Type B pancreatic cell (in vitro differentiated cells): Measurements from ENCODE around the gene SPDYC. TPM values are rescaled to one million over a fixed set of nuclear protein-coding genes. Genes with fewer than 3 reads are reported as not detected.
A peak's percentile ranks its signal among the peaks of the same experiment; 100 is the strongest.
"Not testable (repeated sequence)": the region's sequence is repeated elsewhere in the genome, so short reads cannot be mapped to it uniquely, and the experiment has no call there.

Experiments
- DNase-seq: peaks from one replicate; pipeline ENCODE4 v3.0.0; 2021; ENCODE audit warnings: mixed read lengths; ENCODE audit not compliant: unreplicated experiment; ENCODE audit errors: extremely low spot score
- H3K27ac Mint-ChIP-seq: 2 replicates; pipeline ENCODE4 v1.8.0; 2021; ENCODE audit warnings: mild to moderate bottlenecking, mixed read lengths
- H3K27me3 Mint-ChIP-seq: 2 replicates; pipeline ENCODE4 v1.8.0; 2021; ENCODE audit warnings: mixed read lengths
- H3K36me3 Mint-ChIP-seq: 2 replicates; pipeline ENCODE4 v1.8.0; 2021; ENCODE audit warnings: mixed read lengths
- H3K4me1 Mint-ChIP-seq: one replicate; pipeline ENCODE4 v1.8.0; 2021; ENCODE audit warnings: mixed read lengths; ENCODE audit not compliant: unreplicated experiment
- H3K4me3 Mint-ChIP-seq: 2 replicates; pipeline ENCODE4 v1.8.0; 2021; ENCODE audit warnings: mild to moderate bottlenecking, mixed read lengths
- H3K9me3 Mint-ChIP-seq: 2 replicates; pipeline ENCODE4 v1.8.0; 2021; ENCODE audit warnings: mixed read lengths
- CTCF ChIP-seq: fragments of 200-600 bp; sonication (generic); conservative IDR thresholded peaks from 2 replicates; pipeline ENCODE4 v1.5.0; 2021; ENCODE audit warnings: antibody characterized with exemption, mild to moderate bottlenecking
- total RNA-seq: library from RNA; stranded (reverse); gene quantifications from 2 replicates; pipeline ENCODE4 v1.2.1, GENCODE V29; 2021; ENCODE audit warnings: low replicate concordance

Gene SPDYC
- total RNA-seq, 1 donor from 2014 or later = not detected

DNA sequence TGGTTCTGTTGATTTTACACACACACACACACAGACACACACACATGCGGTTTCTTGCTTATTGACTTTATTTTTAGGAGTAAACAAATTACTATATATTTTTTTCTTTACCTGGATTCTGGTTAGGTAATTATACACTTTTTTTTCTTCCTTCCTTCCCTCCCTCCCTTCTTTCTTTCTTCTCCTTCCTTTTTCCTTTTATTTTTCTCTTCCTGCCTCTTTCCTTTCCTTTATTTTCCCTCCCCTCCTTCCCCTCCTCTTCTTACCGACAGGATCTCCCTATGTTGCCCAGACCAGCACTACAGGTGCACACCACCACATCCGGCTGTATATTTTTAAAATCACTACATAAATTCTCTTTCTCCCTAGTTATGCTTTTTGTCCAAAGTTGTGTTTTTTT is 3.1 kb upstream of the SPDYC start:
- H3K9me3 Mint-ChIP-seq = no peaks in the 10 kb centered on the region
- H3K27me3 Mint-ChIP-seq = no peaks in the 10 kb centered on the region
- H3K4me3 Mint-ChIP-seq = no peak overlapping the region
- no peak overlapping the region for H3K27ac Mint-ChIP-seq
- no peak for TF ChIP-seq CTCF
- H3K4me1 Mint-ChIP-seq = no peaks in the 10 kb centered on the region
- no peaks in the 10 kb centered on the region for H3K36me3 Mint-ChIP-seq
- no peak for DNase-seq

- DNase-seq = no peak
- H3K36me3 Mint-ChIP-seq = no peaks in the 10 kb centered on the region
- no peak overlapping the region for H3K4me3 Mint-ChIP-seq
- no peaks in the 10 kb centered on the region for H3K4me1 Mint-ChIP-seq
- no peak for TF ChIP-seq CTCF
- no peak overlapping the region for H3K27ac Mint-ChIP-seq
- H3K27me3 Mint-ChIP-seq = no peaks in the 10 kb centered on the region
- no peaks in the 10 kb centered on the region for H3K9me3 Mint-ChIP-seq
These were observed 2.4 kb upstream of the SPDYC start for GRCh38 chr11:65167656-65168055.

DNA sequence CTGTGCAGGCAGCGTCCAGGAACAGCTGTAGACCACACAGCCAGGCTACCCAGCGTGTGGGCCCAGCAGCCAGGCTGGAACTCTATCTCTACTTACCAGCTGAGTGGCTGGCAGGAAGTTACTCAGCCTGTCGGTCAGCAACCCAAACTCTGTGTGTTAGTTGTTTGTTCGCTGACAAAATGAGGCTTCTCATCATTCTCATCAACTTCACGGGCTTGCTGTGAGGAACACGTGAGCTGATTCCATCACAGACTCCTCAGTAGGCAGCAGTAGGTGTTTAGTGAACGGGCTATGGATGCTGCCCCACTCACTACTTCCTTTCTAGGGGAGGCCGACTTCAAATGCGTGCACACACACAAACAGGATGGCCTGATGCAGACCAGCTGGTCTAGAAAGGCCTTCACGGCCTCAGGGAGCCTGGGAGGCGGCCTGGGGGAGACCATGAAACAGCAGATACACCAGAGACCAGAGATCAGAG is 830 bp upstream of the SPDYC start:
- TF ChIP-seq CTCF = no peak
- Mint-ChIP-seq H3K27ac (no peak overlapping the region), H3K4me1 (no peaks in the 10 kb centered on the region), H3K9me3 (no peaks in the 10 kb centered on the region), H3K27me3 (no peaks in the 10 kb centered on the region), H3K4me3 (no peak overlapping the region), H3K36me3 (no peaks in the 10 kb centered on the region)
- DNase-seq = no peak

- H3K27ac Mint-ChIP-seq = no peak overlapping the region
- H3K4me3 Mint-ChIP-seq = no peak overlapping the region
- H3K27me3 Mint-ChIP-seq = no peaks in the 10 kb centered on the region
- H3K36me3 Mint-ChIP-seq = no peaks in the 10 kb centered on the region
- no peaks in the 10 kb centered on the region for H3K4me1 Mint-ChIP-seq
- TF ChIP-seq CTCF = no peak
- DNase-seq = no peak
- H3K9me3 Mint-ChIP-seq = no peaks in the 10 kb centered on the region
These were observed 2.6 kb downstream of the SPDYC start for GRCh38 chr11:65172600-65172999.

GRCh38 chr11:65174571-65175010 is 4.6 kb downstream of the SPDYC start:
- not testable (repeated sequence) for H3K4me1 Mint-ChIP-seq, H3K27me3 Mint-ChIP-seq, H3K27ac Mint-ChIP-seq, H3K36me3 Mint-ChIP-seq, H3K9me3 Mint-ChIP-seq
- peak; percentile 66 for DNase-seq
- peak overlapping the region; percentile 49 for H3K4me3 Mint-ChIP-seq

DNA sequence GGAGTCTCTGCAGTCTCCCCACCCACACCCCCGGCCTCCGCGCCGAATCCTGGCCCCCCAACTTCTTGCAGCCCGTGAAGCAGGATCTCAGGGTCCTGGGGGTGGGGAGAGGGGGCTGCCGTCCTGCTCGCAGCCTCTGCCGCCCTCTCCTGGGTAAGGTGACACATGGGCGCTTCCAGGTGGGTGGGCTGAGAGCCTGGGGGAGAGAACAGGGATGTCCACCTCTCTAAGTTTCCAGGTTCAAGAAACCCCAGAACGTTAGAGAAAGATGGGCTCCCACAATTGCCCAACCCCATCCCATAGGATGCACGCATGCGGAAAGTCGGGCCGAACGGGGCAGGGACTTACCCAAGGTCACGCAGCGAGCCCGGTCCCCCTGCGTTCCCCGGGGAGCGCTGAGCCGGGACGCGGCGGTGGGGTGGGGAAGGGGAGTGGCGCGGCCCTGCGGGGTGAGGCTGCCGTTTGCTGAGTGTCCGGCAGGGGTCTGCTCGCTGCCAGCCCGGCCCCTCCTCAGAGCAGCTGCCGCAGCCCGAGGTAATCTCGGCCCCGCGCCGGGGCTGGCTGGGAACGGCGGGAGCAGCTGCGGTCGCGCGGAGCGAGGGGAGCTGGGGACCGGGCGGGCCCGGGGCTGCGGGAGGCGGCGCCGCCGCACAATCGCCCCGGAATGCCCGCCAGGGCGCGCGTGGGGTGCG is 11.0 kb downstream of the SPDYC start:
- DNase-seq = peak; percentile 89
- H3K9me3 Mint-ChIP-seq = no peaks in the 10 kb centered on the region
- no peaks in the 10 kb centered on the region for H3K27me3 Mint-ChIP-seq
- H3K4me3 Mint-ChIP-seq = peak overlapping the region; percentile 89
- H3K27ac Mint-ChIP-seq = peak overlapping the region; percentile 84
- peaks cover 11% of the 10 kb centered on the region for H3K4me1 Mint-ChIP-seq
- peaks cover 4% of the 10 kb centered on the region for H3K36me3 Mint-ChIP-seq
- peak; percentile 83 for TF ChIP-seq CTCF
